Epithelial cell of prostate (primary cell): ENCODE measurements around the gene ZMYM5.
"Not testable (repeated sequence)": the region's sequence is repeated elsewhere in the genome, so short reads cannot be mapped to it uniquely, and the experiment has no call there.

Experiments used
- DNase-seq: peaks from one replicate; pipeline ENCODE4 v3.0.0-alpha.2; 2011; ENCODE audit warnings: low read depth, low spot score
- H3K27ac ChIP-seq: fragments of 450-650 bp; 2 replicates; pipeline ENCODE4 v1.5.1; 2017; ENCODE audit warnings: mild to moderate bottlenecking

Gene ZMYM5

DNA sequence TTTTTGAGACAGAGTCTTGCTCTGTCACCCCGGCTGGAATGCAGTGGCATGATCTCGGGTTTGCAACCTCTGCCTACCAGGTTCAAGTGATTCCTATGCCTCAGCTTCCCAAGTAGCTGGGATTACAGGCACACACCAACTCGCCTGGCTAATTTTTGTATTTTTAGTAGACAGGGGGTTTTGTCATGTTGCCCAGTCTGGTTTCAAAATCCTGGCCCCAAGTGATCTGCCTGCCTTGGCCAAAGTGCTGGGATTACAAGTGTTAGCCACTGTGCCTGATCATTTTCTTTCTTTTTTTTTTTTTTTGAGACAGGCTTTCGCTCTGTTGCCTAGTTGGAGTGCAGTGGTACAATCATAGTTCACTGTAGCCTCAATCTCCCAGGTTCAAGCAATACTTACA is 28.7 kb downstream of the ZMYM5 start:
- DNase-seq: no peak
- H3K27ac ChIP-seq: no peak overlapping the region

DNA sequence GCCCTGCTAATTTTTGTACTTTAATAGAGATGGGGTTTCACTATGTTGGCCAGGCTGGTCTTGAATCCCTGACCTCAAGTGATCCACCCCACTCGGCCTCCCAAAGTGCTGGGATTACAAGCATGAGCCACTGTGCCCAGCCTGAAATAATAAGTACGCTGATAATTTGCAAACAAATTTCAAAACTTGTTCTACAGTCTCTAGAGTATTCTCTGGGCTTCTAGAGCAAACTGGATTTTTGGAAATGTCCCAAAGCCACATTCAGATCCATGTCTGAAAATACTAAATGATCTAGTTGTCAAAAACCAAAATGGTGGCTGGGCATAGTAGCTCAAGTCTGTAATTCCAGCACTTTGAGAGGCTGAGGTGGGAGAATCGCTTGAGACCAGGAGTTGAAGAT is 40.8 kb downstream of the ZMYM5 start:
- no peak for DNase-seq

DNA sequence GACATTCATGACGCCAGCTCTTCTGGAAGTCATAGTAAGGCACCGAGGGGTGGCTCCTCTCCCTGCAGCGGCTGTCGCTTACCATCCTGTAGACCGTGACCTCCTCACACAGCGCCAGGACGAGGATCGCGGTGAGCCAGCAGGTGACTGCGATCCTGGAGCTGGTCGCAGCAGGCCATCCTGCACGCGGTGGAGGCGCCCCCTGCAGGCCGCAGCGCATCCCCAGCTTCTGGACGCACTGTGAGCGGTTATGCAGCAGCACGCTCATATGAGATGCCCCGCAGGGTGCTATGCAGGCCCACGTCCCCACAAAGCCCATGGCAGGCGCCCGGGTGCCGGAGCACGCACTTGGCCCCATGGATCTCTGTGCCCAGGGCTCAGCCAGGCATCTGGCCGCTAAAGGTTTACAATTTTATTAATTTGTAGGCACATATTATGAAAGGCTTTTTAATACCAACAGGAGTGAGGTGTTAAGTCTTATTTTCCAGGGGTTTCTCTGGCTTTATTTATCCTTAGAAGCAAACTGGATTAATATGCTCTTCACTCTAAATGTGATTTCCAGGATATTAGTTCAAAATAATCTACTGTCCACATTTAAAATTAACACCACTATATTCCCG is 45.1 kb downstream of the ZMYM5 start:
- DNase-seq: no peak
- no peak overlapping the region for H3K27ac ChIP-seq

More for the DNA sequence above, 40.8 kb downstream of the ZMYM5 start:
- H3K27ac ChIP-seq: no peak overlapping the region

- H3K27ac ChIP-seq: no peak overlapping the region
- no peak for DNase-seq
These were observed 45.8 kb downstream of the ZMYM5 start for GRCh38 chr13:19817510-19818158.

DNA sequence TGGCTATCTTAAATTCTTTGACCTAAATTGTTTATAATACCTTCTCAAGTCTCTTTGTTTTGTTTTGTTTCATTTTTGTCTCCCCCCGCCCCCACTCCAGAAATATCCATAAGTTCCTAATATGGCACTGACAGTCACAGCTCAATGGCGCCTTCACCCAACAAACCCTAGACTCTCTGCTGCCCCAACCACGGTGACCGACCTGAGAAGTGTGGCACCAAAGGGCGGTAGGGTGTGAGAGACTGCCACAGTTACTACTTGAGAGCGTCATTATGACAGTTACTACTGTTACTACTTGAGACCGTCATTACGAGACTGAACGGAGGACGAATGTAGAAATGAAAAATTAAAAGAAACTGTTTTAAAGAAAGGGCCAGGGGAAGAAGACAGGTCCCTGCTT is 46.3 kb downstream of the ZMYM5 start:
- H3K27ac ChIP-seq: no peak overlapping the region
- no peak for DNase-seq

DNA sequence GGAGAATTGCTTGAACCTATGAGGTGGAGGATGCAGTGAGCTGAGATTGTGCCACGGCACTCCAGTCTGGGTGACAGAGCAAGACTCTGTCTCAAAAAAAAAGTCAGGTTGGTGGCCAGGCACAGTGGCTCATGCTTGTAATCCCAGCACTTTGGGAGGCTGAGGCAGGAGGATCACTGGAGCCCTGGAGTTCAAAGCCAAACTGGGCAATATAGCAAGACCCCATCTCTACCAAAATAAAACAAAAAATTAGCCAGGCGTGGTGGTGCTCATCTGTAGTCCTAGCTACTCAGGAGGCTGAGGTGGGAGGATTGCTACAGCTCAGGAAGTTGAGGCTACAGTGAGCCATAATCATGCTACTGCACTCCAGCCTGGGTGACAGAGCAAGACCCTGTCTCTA is 47.6 kb downstream of the ZMYM5 start:
- H3K27ac ChIP-seq, DNase-seq: not testable (repeated sequence)

GRCh38 chr13:19810996-19811881 is 52.2 kb downstream of the ZMYM5 start:
- no peak overlapping the region for H3K27ac ChIP-seq
- DNase-seq: no peak

DNA sequence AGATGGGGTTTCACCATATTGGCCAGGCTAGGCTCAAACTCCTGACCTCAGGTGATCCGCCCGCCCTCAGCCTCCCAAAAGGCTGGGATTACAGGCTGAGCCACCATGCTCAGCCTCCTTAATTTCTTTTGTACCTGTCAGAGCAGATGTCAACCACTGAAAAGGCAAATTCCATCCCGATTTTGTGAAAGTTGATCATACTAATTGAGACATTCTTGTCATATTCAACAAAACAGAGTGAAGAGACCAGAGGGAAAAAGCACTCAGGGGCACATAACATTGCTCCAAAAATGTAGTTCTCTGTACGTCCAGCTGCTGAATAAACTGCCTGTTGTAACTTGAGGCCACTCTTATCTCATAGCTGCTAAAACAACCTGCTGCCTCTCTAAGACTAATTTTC is 53.3 kb downstream of the ZMYM5 start:
- no peak for DNase-seq
- no peak overlapping the region for H3K27ac ChIP-seq

GRCh38 chr13:19805765-19806164 is 57.7 kb downstream of the ZMYM5 start:
- no peak for DNase-seq
- no peak overlapping the region for H3K27ac ChIP-seq

- H3K27ac ChIP-seq: peak overlapping the region; percentile 93
These were observed 67.5 kb downstream of the ZMYM5 start for GRCh38 chr13:19795956-19796355.

DNA sequence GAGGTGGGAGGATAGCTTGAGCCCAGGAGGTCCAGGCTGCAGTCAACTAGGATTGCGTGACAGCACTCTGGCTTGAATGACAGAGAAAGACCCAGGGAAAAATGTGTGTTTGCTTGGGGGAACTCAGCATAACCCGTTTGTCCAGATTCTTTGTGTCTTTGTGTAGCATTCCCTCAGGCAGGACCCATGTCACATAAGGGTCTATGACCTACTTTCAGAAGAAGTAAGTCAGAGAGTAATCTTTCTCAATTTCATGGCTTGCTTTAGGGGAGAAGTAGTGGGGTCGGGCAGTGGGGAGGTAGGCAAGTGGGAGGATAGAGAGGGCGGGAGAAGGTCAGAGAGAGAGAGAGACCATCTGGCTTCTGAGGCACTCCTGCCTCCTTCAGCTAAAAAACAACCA is 68.8 kb downstream of the ZMYM5 start:
- peak; percentile 56 for DNase-seq
- H3K27ac ChIP-seq: peak overlapping the region; percentile 93

More at GRCh38 chr13:19795956-19796355, 67.5 kb downstream of the ZMYM5 start:
- DNase-seq: no peak

- DNase-seq: no peak
- no peak overlapping the region for H3K27ac ChIP-seq
These were observed 71.4 kb downstream of the ZMYM5 start for GRCh38 chr13:19791953-19792537.

DNA sequence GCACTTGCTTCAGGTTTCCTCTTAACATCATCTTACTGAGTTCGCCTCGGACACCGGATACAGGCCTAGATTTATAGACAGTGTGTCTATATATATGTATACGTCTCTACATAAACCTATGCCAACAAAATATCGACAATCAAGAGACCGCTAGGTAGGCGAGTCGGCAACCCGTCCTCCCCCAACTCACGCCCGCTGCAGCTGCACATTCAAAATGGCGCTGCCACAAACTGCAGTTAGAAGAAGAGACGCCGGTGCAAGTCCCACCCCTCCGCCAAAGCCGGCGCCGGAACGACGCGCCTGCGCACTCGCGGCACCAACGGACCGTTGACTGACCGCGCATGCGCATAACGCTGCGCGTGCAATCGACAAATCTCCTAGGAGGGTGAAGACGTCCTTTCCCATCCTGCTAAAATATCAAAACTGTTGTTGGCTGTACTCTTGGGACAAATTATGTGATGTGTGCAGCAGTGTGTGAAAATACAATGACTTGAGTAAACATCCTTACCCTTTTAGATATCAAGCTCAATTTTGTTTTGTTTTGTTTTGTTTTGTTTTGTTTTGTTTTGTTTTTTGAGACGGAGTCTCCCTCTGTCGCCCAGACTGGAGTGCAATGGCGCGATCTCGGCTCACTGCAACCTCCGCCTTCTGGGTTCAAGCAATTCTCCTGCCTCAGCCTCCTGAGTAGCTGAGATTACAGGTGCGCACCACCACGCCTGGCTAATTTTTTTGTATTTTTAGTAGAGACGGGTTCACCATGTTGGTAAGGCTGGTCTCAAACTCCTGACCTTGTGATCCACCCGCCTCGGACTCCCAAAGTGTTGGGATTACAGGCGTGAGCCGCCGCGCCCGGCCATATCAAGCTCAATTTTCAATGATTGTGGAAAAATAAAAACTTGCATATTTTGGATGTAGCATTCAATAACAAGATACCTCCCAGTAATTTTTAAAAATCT is 80.4 kb downstream of the ZMYM5 start, which contains the start of gene PSPC1:
PSPC1 (minus strand) TSS at position 219 of the 956 bp plus-strand sequence; CDS start at position 31, 188 bp downstream.
- peak; percentile 46 for DNase-seq
- H3K27ac ChIP-seq: peak within 1 kb of the TSS; percentile 73

DNA sequence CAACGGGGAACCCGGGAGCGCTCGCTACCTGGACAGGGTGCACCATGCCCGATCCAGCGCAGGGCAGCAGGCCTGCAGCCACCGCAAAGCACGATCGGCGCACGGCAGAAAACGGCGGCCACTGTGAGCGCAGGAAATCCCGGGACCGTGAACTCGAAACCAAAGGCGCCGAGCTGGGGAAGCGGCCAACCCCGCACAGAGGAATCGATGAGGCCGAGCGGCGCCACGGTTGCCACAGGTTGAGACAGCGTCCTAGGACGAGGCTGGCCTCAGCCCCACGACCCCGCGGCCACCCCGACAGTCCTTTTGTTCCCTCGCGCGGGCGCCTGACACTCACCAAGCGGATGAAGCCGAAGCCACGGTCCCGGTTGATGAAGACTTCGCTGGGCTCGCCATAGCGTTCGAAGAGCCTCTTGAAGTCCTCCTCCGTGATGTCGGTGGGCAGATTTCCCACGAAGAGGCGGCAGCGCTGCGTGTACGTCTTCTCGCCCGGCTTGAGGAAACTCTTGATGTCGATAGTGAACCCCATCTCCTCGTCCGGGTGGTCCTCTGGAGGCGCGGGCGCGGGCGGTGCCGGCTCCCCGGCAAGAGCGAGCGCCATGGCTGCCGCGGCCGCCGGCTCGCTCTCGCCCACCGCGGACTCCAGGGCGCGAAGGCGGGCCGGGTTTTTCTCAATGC is 81.3 kb downstream of the ZMYM5 start:
- no peak for DNase-seq
- H3K27ac ChIP-seq: peak overlapping the region; percentile 73

GRCh38 chr13:19781526-19781925 is 81.9 kb downstream of the ZMYM5 start:
- peak overlapping the region; percentile 73 for H3K27ac ChIP-seq

DNA sequence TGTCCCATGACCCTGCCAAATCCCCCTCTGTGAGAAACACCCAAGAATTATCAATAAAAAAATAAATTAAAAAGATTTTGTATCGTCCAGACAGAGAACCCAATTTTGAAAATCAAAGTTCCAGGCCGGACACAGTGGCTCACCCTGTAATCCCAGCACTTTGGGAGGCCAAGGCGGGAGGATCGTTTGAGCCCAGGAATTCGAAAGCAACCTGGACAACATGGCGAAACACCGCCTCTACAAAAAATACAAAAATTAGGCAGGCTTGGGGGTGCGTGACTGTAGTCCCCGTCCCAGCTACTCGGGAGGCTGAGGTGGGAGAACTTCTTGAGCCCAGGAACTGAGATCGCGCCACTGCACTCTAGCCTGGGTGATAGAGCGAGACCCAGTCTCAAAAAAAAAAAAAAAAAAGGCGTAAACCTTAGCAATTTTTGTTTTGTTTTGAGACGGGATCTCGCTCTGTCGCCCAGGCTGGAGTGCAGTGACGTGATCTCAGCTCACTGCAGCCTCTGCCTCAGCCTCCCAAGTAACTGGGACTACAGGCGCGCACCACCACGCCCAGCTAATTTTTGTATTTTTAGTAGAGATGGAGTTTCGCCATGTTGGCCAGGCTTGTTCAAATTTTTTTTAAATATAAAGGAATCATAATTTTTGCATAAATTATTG is 82.6 kb downstream of the ZMYM5 start:
- not testable (repeated sequence) for H3K27ac ChIP-seq, DNase-seq

More at GRCh38 chr13:19781526-19781925, 81.9 kb downstream of the ZMYM5 start:
- no peak for DNase-seq
